ENCODE results near the gene ADAM12. TPM values are rescaled to one million over a fixed set of nuclear protein-coding genes. Genes with fewer than 3 reads are reported as not detected.

The ADAM12 gene
- total and polyA plus RNA-seq, 4 donors, result 0.03 to 0.33 (median 0.19) TPM

DNA sequence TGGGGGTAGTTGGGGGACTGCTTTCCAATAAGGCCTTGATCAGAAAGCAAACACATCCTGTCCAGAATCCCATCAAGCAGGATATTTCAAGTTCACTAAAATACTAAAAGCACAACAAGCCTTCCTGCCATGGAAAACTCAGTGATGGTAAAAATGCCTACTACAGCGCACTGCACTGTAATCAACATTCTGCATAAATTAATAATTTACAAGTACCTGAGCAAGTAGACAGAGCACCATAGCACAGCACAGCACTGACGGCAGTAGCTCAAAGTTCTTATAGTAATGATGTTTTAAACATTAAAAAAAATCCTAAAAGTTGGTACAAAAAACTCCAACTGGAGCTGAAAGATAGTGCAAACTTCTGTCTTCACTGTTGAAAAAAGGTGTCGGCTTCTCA, 371.4 kb downstream of the ADAM12 start:
- WGBS, result 81% methylated on average over 3 of the region's 3 CpGs
- no peak for DNase-seq (ENCODE audit: low spot score)
- Histone ChIP-seq H3K4me1 (ENCODE audit: control insufficient read depth in 4 of 4, insufficient read depth in 4 of 4, low read length in 3 of 4) (no peaks in the 10 kb centered on the region), H3K4me3 (ENCODE audit: low read depth in 1 of 3, low read length in 3 of 3) (no peak overlapping the region), H3K9me3 (ENCODE audit: control insufficient read depth in 4 of 4, low read length in 3 of 4) (no peaks in the 10 kb centered on the region), H3K9ac (ENCODE audit: low read depth in 1 of 2, low read length in 2 of 2) (no peak overlapping the region), H3K27ac (ENCODE audit: low read depth in 1 of 2, low read length in 2 of 2) (no peak overlapping the region), H3K27me3 (ENCODE audit: control insufficient read depth in 4 of 4, insufficient read depth in 4 of 4, low read length in 3 of 4) (peaks cover 0 to 9% (median 0%) of the 10 kb centered on the region in 4 donors), H3K36me3 (ENCODE audit: control insufficient read depth in 4 of 4, insufficient read depth in 3 of 4, low read depth in 1 of 4, low read length in 3 of 4) (no peaks in the 10 kb centered on the region)
- no peak for TF ChIP-seq NR2F2 (IDR thresholded peaks at IDR 0.05)
- TF ChIP-seq RAD21 (IDR thresholded peaks at IDR 0.05), result no peak
- TF ChIP-seq TAF1 (conservative IDR thresholded peaks at IDR 0.05), result no peak

DNA sequence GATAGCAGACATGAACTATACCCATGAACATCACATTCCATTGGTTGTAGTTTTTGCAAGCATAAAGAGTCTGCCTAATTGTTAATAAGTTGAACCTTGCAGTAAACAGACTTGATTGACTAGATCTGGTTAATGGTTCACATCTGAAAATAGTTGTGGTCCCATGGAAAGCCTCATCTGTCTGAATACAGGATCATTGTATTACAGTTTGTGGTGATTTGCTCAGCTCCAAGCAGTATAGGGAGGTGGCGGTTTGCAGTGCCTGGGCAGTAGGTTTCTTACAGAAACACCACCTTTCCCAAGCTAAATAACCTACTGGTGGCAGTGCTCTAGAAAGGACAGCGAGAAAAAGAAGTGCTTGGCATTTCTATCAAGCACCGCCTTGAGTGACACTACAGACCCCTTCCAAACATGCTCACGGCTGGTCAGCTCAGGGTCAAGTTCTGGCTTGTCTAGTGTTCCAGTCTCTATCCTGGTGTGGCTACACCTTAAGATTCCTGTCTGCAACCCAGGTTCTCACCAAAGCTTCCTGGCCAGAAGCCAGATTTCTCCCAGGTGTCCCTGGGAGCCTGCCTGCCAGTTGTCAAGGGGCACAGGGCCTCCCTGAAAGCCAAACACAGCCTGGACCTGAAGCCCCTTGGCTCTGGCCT, 372.0 kb downstream of the ADAM12 start:
- Histone ChIP-seq H3K27ac (ENCODE audit: low read depth in 1 of 2, low read length in 2 of 2) (no peak overlapping the region), H3K9me3 (ENCODE audit: control insufficient read depth in 4 of 4, low read length in 3 of 4) (no peaks in the 10 kb centered on the region), H3K27me3 (ENCODE audit: control insufficient read depth in 4 of 4, insufficient read depth in 4 of 4, low read length in 3 of 4) (peaks cover 0 to 7% (median 0%) of the 10 kb centered on the region in 4 donors), H3K9ac (ENCODE audit: low read depth in 1 of 2, low read length in 2 of 2) (no peak overlapping the region), H3K36me3 (ENCODE audit: control insufficient read depth in 4 of 4, insufficient read depth in 3 of 4, low read depth in 1 of 4, low read length in 3 of 4) (no peaks in the 10 kb centered on the region), H3K4me3 (ENCODE audit: low read depth in 1 of 3, low read length in 3 of 3) (no peak overlapping the region), H3K4me1 (ENCODE audit: control insufficient read depth in 4 of 4, insufficient read depth in 4 of 4, low read length in 3 of 4) (no peaks in the 10 kb centered on the region)
- DNase-seq (ENCODE audit: low spot score), result no peak
- TF ChIP-seq, protein P1, sequence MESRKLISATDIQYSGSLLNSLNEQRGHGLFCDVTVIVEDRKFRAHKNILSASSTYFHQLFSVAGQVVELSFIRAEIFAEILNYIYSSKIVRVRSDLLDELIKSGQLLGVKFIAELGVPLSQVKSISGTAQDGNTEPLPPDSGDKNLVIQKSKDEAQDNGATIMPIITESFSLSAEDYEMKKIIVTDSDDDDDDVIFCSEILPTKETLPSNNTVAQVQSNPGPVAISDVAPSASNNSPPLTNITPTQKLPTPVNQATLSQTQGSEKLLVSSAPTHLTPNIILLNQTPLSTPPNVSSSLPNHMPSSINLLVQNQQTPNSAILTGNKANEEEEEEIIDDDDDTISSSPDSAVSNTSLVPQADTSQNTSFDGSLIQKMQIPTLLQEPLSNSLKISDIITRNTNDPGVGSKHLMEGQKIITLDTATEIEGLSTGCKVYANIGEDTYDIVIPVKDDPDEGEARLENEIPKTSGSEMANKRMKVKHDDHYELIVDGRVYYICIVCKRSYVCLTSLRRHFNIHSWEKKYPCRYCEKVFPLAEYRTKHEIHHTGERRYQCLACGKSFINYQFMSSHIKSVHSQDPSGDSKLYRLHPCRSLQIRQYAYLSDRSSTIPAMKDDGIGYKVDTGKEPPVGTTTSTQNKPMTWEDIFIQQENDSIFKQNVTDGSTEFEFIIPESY (IDR thresholded peaks at IDR 0.05), result no peak
- TF ChIP-seq GABPA (IDR thresholded peaks at IDR 0.05 in 1 of 2, conservative IDR thresholded peaks at IDR 0.05 in 1 of 2), result no peak
- TF ChIP-seq TAF1 (conservative IDR thresholded peaks at IDR 0.05), result no peak
- no peak for TF ChIP-seq RAD21 (IDR thresholded peaks at IDR 0.05)
- TF ChIP-seq HNF4G (IDR thresholded peaks at IDR 0.05), result no peak
- TF ChIP-seq FOXA1 (IDR thresholded peaks at IDR 0.05), result no peak
- TF ChIP-seq RXRA (IDR thresholded peaks at IDR 0.05), result no peak
- TF ChIP-seq, protein P2, sequence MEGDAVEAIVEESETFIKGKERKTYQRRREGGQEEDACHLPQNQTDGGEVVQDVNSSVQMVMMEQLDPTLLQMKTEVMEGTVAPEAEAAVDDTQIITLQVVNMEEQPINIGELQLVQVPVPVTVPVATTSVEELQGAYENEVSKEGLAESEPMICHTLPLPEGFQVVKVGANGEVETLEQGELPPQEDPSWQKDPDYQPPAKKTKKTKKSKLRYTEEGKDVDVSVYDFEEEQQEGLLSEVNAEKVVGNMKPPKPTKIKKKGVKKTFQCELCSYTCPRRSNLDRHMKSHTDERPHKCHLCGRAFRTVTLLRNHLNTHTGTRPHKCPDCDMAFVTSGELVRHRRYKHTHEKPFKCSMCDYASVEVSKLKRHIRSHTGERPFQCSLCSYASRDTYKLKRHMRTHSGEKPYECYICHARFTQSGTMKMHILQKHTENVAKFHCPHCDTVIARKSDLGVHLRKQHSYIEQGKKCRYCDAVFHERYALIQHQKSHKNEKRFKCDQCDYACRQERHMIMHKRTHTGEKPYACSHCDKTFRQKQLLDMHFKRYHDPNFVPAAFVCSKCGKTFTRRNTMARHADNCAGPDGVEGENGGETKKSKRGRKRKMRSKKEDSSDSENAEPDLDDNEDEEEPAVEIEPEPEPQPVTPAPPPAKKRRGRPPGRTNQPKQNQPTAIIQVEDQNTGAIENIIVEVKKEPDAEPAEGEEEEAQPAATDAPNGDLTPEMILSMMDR (IDR thresholded peaks at IDR 0.05; ENCODE audit: low read depth, low read length, missing input control), result no peak
- TF ChIP-seq, protein P3, sequence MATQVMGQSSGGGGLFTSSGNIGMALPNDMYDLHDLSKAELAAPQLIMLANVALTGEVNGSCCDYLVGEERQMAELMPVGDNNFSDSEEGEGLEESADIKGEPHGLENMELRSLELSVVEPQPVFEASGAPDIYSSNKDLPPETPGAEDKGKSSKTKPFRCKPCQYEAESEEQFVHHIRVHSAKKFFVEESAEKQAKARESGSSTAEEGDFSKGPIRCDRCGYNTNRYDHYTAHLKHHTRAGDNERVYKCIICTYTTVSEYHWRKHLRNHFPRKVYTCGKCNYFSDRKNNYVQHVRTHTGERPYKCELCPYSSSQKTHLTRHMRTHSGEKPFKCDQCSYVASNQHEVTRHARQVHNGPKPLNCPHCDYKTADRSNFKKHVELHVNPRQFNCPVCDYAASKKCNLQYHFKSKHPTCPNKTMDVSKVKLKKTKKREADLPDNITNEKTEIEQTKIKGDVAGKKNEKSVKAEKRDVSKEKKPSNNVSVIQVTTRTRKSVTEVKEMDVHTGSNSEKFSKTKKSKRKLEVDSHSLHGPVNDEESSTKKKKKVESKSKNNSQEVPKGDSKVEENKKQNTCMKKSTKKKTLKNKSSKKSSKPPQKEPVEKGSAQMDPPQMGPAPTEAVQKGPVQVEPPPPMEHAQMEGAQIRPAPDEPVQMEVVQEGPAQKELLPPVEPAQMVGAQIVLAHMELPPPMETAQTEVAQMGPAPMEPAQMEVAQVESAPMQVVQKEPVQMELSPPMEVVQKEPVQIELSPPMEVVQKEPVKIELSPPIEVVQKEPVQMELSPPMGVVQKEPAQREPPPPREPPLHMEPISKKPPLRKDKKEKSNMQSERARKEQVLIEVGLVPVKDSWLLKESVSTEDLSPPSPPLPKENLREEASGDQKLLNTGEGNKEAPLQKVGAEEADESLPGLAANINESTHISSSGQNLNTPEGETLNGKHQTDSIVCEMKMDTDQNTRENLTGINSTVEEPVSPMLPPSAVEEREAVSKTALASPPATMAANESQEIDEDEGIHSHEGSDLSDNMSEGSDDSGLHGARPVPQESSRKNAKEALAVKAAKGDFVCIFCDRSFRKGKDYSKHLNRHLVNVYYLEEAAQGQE (IDR thresholded peaks at IDR 0.05), result no peak
- 89% methylated on average over 4 of the region's 4 CpGs for WGBS

Data from liver (tissue), 9 donors.